H1 (cell line): ENCODE data around the gene NUDCD2. TPM values are rescaled to one million over a fixed set of nuclear protein-coding genes. Genes with fewer than 3 reads are reported as not detected.

ENCODE experiments used
- CTCF ChIA-PET: fragments of 300-600 bp; sonication (Branson Sonifier 250); formaldehyde crosslinking; loops from one replicate; lab custom pipeline; 2021; ENCODE audit not compliant: partially characterized antibody; lab: Charles Lee
- POLR2A ChIA-PET: fragments of 300-600 bp; sonication (Branson Sonifier 250); formaldehyde crosslinking; loops from one replicate; lab custom pipeline; 2021; ENCODE audit warnings: inconsistent platforms; ENCODE audit not compliant: partially characterized antibody; lab: Charles Lee
- DNase-seq, 2 experiments: peaks; one replicate each; pipeline versions ENCODE4 v3.0.0 to v3.0.0-alpha.2; 2010 to 2022; ENCODE audit warnings: low spot score in 2 of 2, low read depth in 1 of 2, mixed read lengths in 1 of 2
- FAIRE-seq: peaks from 2 replicates; lab custom pipeline; 2011; peaks lifted over from hg19 to GRCh38; lab: Jason Lieb, UNC
- H2AFZ ChIP-seq: 2 replicates; pipeline ENCODE4 v1.8.1; 2012; ENCODE audit warnings: low read length, inconsistent platforms
- H2AK5ac ChIP-seq: 2 replicates; pipeline ENCODE4 v1.6.1; 2013; ENCODE audit warnings: low read depth, low read length
- H2BK120ac ChIP-seq: replicated peaks from 2 replicates; pipeline ENCODE3; 2013; ENCODE audit warnings: low read depth, low read length, inconsistent platforms
- H2BK12ac ChIP-seq: 2 replicates; pipeline ENCODE4 v1.6.1; 2013; ENCODE audit warnings: low read depth, low read length
- H2BK15ac ChIP-seq: 2 replicates; pipeline ENCODE4 v1.6.1; 2013; ENCODE audit warnings: low read length
- H2BK20ac ChIP-seq: 2 replicates; pipeline ENCODE4 v1.6.1; 2013; ENCODE audit warnings: low read length
- H2BK5ac ChIP-seq: 2 replicates; pipeline ENCODE4 v1.6.1; 2013; ENCODE audit warnings: low read depth, low read length
- H3K14ac ChIP-seq: 2 replicates; pipeline ENCODE4 v1.6.1; 2013; ENCODE audit warnings: inconsistent platforms; ENCODE audit not compliant: insufficient read length
- H3K18ac ChIP-seq: 2 replicates; pipeline ENCODE4 v1.6.1; 2013; ENCODE audit warnings: low read length; ENCODE audit errors: extremely low read depth
- H3K23ac ChIP-seq: 2 replicates; pipeline ENCODE4 v1.6.1; 2013; ENCODE audit warnings: inconsistent platforms; ENCODE audit not compliant: insufficient read length
- H3K23me2 ChIP-seq: 2 replicates; pipeline ENCODE4 v1.6.1; 2013; ENCODE audit warnings: low read depth, low read length
- H3K27ac ChIP-seq: 2 replicates; pipeline ENCODE4 v1.6.1; 2011; ENCODE audit warnings: low read depth, low read length, inconsistent platforms
- H3K27me3 ChIP-seq, 4 experiments: replicated peaks in 1 of 4; 1 replicate in 1 of 4; 2 replicates in 3 of 4; pipeline versions ENCODE4 v1.6.1 to v1.8.1; 2011 to 2013; ENCODE audit warnings: low read length in 3 of 4, mild to moderate bottlenecking in 3 of 4, inconsistent platforms in 2 of 4, mixed read lengths in 2 of 4, moderate library complexity in 1 of 4; ENCODE audit not compliant: control insufficient read depth in 3 of 4, insufficient read depth in 3 of 4; ENCODE audit errors: extremely low read depth in 1 of 4
- H3K36me3 ChIP-seq, 4 experiments: 2 replicates each; pipeline versions ENCODE4 v1.6.1 to v1.8.1; 2011 to 2013; ENCODE audit warnings: mild to moderate bottlenecking in 4 of 4, low read length in 3 of 4, moderate library complexity in 2 of 4, control low read depth in 1 of 4, inconsistent platforms in 1 of 4; ENCODE audit not compliant: insufficient read depth in 4 of 4, control insufficient read depth in 2 of 4
- H3K4ac ChIP-seq: replicated peaks from 2 replicates; pipeline ENCODE3; 2013; ENCODE audit warnings: low read length, low read depth, mixed read lengths, inconsistent platforms; ENCODE audit not compliant: insufficient read length
- H3K4me1 ChIP-seq, 4 experiments: replicated peaks in 1 of 4; 1 replicate in 1 of 4; 2 replicates in 3 of 4; pipeline versions ENCODE4 v1.6.1 to v1.8.1; 2011 to 2013; ENCODE audit warnings: low read length in 3 of 4, inconsistent platforms in 2 of 4, mixed read lengths in 1 of 4; ENCODE audit not compliant: insufficient read depth in 4 of 4, control insufficient read depth in 3 of 4
- H3K4me2 ChIP-seq, 2 experiments: 2 replicates each; pipeline versions ENCODE4 v1.6.1 to v1.8.1; 2011 to 2013; ENCODE audit warnings: low read depth in 2 of 2, low read length in 2 of 2, control low read depth in 1 of 2, inconsistent platforms in 1 of 2, mild to moderate bottlenecking in 1 of 2; ENCODE audit not compliant: insufficient read depth in 1 of 2
- H3K4me3 ChIP-seq, 4 experiments: fragments of 200-600, 300-600 bp in 1 of 4; sonication (generic), shearing (Covaris generic), sonication (Bioruptor Twin) in 1 of 4; 2 replicates each; pipeline versions ENCODE4 v1.5.1 to v1.8.1; 2011 to 2016; ENCODE audit warnings: low read length in 4 of 4, low read depth in 3 of 4, control low read depth in 2 of 4, inconsistent platforms in 2 of 4, mild to moderate bottlenecking in 2 of 4, mixed read lengths in 1 of 4, moderate library complexity in 1 of 4; ENCODE audit not compliant: insufficient read depth in 2 of 4; ENCODE audit errors: extremely low read depth in 1 of 4
- H3K56ac ChIP-seq: replicated peaks from 2 replicates; pipeline ENCODE3; 2013; ENCODE audit warnings: low read depth, mild to moderate bottlenecking, mixed read lengths, low read length, inconsistent platforms; ENCODE audit not compliant: insufficient read length
- H3K79me1 ChIP-seq: 2 replicates; pipeline ENCODE4 v1.6.1; 2013; ENCODE audit warnings: low read depth, low read length, control low read depth
- H3K79me2 ChIP-seq, 2 experiments: 2 replicates each; pipeline versions ENCODE4 v1.6.1 to v1.8.1; 2012 to 2013; ENCODE audit warnings: low read length in 2 of 2, mild to moderate bottlenecking in 2 of 2, inconsistent platforms in 1 of 2; ENCODE audit not compliant: insufficient read depth in 2 of 2, control insufficient read depth in 1 of 2
- H3K9ac ChIP-seq, 4 experiments: replicated peaks in 1 of 4; 1 replicate in 1 of 4; 2 replicates in 3 of 4; pipeline versions ENCODE4 v1.6.1 to v1.8.1; 2011 to 2013; ENCODE audit warnings: low read depth in 3 of 4, low read length in 3 of 4, control low read depth in 2 of 4, mild to moderate bottlenecking in 2 of 4, moderate library complexity in 2 of 4, inconsistent platforms in 1 of 4; ENCODE audit errors: extremely low read depth in 1 of 4
- H3K9me3 ChIP-seq, 2 experiments: 2 replicates each; pipeline versions ENCODE4 v1.6.1 to v1.8.1; 2012 to 2013; ENCODE audit warnings: mild to moderate bottlenecking in 2 of 2, moderate library complexity in 2 of 2, control low read depth in 1 of 2, inconsistent platforms in 1 of 2, low read depth in 1 of 2, low read length in 1 of 2, mixed read lengths in 1 of 2; ENCODE audit not compliant: insufficient read depth in 2 of 2
- H4K20me1 ChIP-seq, 2 experiments: replicated peaks in 1 of 2; 2 replicates each; pipeline versions ENCODE3 to v1.8.1; 2011 to 2013; ENCODE audit warnings: inconsistent platforms in 2 of 2, low read length in 2 of 2, mild to moderate bottlenecking in 1 of 2; ENCODE audit not compliant: insufficient read depth in 2 of 2, control insufficient read depth in 1 of 2
- H4K5ac ChIP-seq: 2 replicates; pipeline ENCODE4 v1.6.1; 2013; ENCODE audit warnings: low read length, low read depth, mixed read lengths, inconsistent platforms; ENCODE audit not compliant: insufficient read length
- H4K8ac ChIP-seq: 2 replicates; pipeline ENCODE4 v1.8.0; 2013; ENCODE audit warnings: mild to moderate bottlenecking, moderate library complexity, low read length, inconsistent platforms; ENCODE audit not compliant: insufficient read depth; ENCODE audit errors: extremely low read depth
- H4K91ac ChIP-seq: replicated peaks from 2 replicates; pipeline ENCODE3; 2013; ENCODE audit warnings: low read length, mixed read lengths, inconsistent platforms; ENCODE audit not compliant: insufficient read length
- ASH2L ChIP-seq: fragments of 200-600, 300-600 bp; sonication (generic); IDR thresholded peaks from one replicate; pipeline ENCODE4 v1.7.1; 2017; ENCODE audit warnings: low read length
- CBX5 ChIP-seq: fragments of 300-800, 300-1000 bp; sonication (generic); IDR thresholded peaks from 2 replicates; pipeline ENCODE4 v1.7.1; 2016; ENCODE audit warnings: antibody characterized with exemption, low read length, low read depth
- CEBPB ChIP-seq: IDR thresholded peaks from 2 replicates; pipeline ENCODE4 v1.6.1; 2012; ENCODE audit warnings: low read depth, low read length
- CTBP2 ChIP-seq: IDR thresholded peaks from 2 replicates; pipeline ENCODE4 v1.7.0; 2011; ENCODE audit warnings: borderline replicate concordance, mild to moderate bottlenecking, moderate library complexity, mixed read lengths, low read length; ENCODE audit not compliant: insufficient read depth, insufficient read length
- JUND ChIP-seq: IDR thresholded peaks from 2 replicates; pipeline ENCODE4 v1.6.1; 2011; ENCODE audit warnings: mild to moderate bottlenecking, improper control_type of control experiment, low read length
- NANOG ChIP-seq: IDR thresholded peaks from 2 replicates; pipeline ENCODE4 v1.6.1; 2011; ENCODE audit warnings: low read length, low read depth, mild to moderate bottlenecking, inconsistent platforms; ENCODE audit not compliant: insufficient read depth, poor library complexity, severe bottlenecking
- POLR2AphosphoS5 ChIP-seq: IDR thresholded peaks from 2 replicates; pipeline ENCODE4 v1.6.1; 2011; ENCODE audit warnings: low read depth, low read length
- RBBP5 ChIP-seq: IDR thresholded peaks from 2 replicates; pipeline ENCODE4 v1.7.1; 2012; ENCODE audit warnings: low read depth, mild to moderate bottlenecking, inconsistent platforms, low read length, moderate library complexity, borderline replicate concordance
- SP1 ChIP-seq: IDR thresholded peaks from 2 replicates; pipeline ENCODE4 v1.6.1; 2011; ENCODE audit warnings: low read depth, low read length
- USF2 ChIP-seq: IDR thresholded peaks from 2 replicates; pipeline ENCODE4 v1.6.1; 2011; ENCODE audit warnings: low read length, improper control_type of control experiment
- WGBS, 2 experiments: shearing (Covaris generic) in 1 of 2; methylation state at CpG; one replicate each; pipeline versions ENCODE4 v1.1.6 to v1.1.7; 2013 to 2015; ENCODE audit warnings: low lambda C conversion rate in 2 of 2, mixed read lengths in 2 of 2, inconsistent platforms in 1 of 2, low coverage in 1 of 2, missing lambda C conversion rate in 1 of 2; ENCODE audit not compliant: insufficient replicate concordance in 2 of 2, insufficient coverage in 1 of 2, insufficient read length in 1 of 2; ENCODE audit errors: extremely low coverage in 1 of 2, missing lambda C conversion rate in 1 of 2; 5-methylcytosine and 5-hydroxymethylcytosine counted together
- polyA plus RNA-seq, 7 experiments: library from polyadenylated mRNA; depleted of rRNA in 3 of 7; stranded (reverse) in 5 of 7; unstranded in 2 of 7; fragments of >200 nt in 5 of 7; fragments of 200-250 nt in 2 of 7; gene quantifications; 1 replicate in 5 of 7; 2 replicates in 1 of 7; 4 replicates in 1 of 7; pipeline versions ENCODE4 v1.2.1 to v1.2.3, GENCODE V29; 2011 to 2013; ENCODE audit warnings: missing spikeins in 2 of 7, mixed read lengths in 2 of 7
- total RNA-seq: library from RNA; stranded (reverse); fragmentation: NEBNext Ultra II Directional; extraction: Animal tissue kit (Norgen Biotek cat#: 25700); gene quantifications from 2 replicates; pipeline ENCODE4 v1.2.1, GENCODE V29; 2021

Gene NUDCD2
- total and polyA plus RNA-seq, 2 of the 8 experiments (the other 6 are each of a cell fraction or from before 2014, with no cell fraction given) = 12.2 to 59.5 TPM

DNA sequence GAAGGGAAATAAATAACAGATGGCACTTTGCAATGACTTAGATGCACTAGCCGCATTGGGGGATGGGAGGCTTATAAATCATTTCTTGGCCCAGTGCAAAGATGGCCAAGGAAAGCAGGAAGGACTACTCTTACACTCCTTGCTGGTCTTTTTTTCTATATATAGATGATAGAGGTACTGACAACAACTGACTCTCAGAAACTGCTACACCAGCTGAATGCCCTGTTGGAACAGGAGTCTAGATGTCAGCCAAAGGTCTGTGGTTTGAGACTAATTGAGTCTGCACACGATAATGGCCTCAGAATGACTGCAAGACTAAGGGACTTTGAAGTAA lies 20.8 kb downstream of the NUDCD2 start:
- H3K23ac ChIP-seq = no peak overlapping the region
- peak overlapping the region; percentile 80 to 92 (median 87); a peak in 7 of 8 replicates for H3K4me3 ChIP-seq
- H3K14ac ChIP-seq = no peak overlapping the region
- H3K36me3 ChIP-seq = peaks cover 10 to 52% (median 38%) of the 10 kb centered on the region in 4 experiments
- H2BK12ac ChIP-seq = no peak overlapping the region
- no peak overlapping the region for H3K18ac ChIP-seq
- H2BK5ac ChIP-seq = no peak overlapping the region
- no peak overlapping the region for H3K27ac ChIP-seq
- H2AK5ac ChIP-seq = no peak overlapping the region
- H4K8ac ChIP-seq = no peak overlapping the region
- no peak overlapping the region for H3K56ac ChIP-seq
- peaks cover 7 to 18% of the 10 kb centered on the region in 2 experiments for H4K20me1 ChIP-seq
- ChIA-PET CTCF (no interaction called here), POLR2A (interaction anchor here (0.6 to 9.0 kb wide), 5 partner anchors 11 to 73 kb away, joined by 3 to 189 read pairs (median 5); partner anchors contain the start of genes HMMR and NUDCD2)
- no peak overlapping the region for H2BK15ac ChIP-seq
- no peaks in the 10 kb centered on the region for H3K9me3 ChIP-seq
- no peak overlapping the region for H4K5ac ChIP-seq
- no peak overlapping the region for H2AFZ ChIP-seq
- peak overlapping the region; percentile 70 to 85 for H3K4me2 ChIP-seq
- no peak overlapping the region for H4K91ac ChIP-seq
- H2BK20ac ChIP-seq = no peak overlapping the region
- no peak overlapping the region for H2BK120ac ChIP-seq
- DNase-seq = no peak
- H3K79me1 ChIP-seq = no peaks in the 10 kb centered on the region
- no peaks in the 10 kb centered on the region for H3K27me3 ChIP-seq
- H3K9ac ChIP-seq = peak overlapping the region in 2 of 4 experiments; percentile 8 to 26; a peak in 3 of 7 replicates
- peaks cover 20 to 54% of the 10 kb centered on the region in 2 experiments for H3K79me2 ChIP-seq
- 81% methylated on average over 2 of the region's 2 CpGs; no CpG with 5 or more reads in 1 of the 2 experiments for WGBS, 2 experiments
- peaks cover 0 to 3% (median 1%) of the 10 kb centered on the region in 4 experiments; a peak in 3 of 7 replicates for H3K4me1 ChIP-seq
- FAIRE-seq = no peak
- H3K4ac ChIP-seq = no peak overlapping the region
- H3K23me2 ChIP-seq = 0 out of 2 replicates have a peak, but pooled peaks cover 2% of the 10 kb centered on the region
- TF ChIP-seq POLR2AphosphoS5 (no peak), JUND (no peak), NANOG (no peak), ASH2L (no peak), USF2 (no peak), CTBP2 (no peak), CBX5 (no peak), RBBP5 (no peak), CEBPB (no peak), SP1 (no peak)
